Activated T-helper 1 cell treated with Interleukin-2 at 50 U/mL for 16 hours (primary cell): ENCODE results near the gene HNRNPH1.

Experiments used
- DNase-seq: peaks from one replicate; pipeline ENCODE4 v3.0.0-alpha.2; 2020; ENCODE audit warnings: low read depth

HNRNPH1 gene

DNA sequence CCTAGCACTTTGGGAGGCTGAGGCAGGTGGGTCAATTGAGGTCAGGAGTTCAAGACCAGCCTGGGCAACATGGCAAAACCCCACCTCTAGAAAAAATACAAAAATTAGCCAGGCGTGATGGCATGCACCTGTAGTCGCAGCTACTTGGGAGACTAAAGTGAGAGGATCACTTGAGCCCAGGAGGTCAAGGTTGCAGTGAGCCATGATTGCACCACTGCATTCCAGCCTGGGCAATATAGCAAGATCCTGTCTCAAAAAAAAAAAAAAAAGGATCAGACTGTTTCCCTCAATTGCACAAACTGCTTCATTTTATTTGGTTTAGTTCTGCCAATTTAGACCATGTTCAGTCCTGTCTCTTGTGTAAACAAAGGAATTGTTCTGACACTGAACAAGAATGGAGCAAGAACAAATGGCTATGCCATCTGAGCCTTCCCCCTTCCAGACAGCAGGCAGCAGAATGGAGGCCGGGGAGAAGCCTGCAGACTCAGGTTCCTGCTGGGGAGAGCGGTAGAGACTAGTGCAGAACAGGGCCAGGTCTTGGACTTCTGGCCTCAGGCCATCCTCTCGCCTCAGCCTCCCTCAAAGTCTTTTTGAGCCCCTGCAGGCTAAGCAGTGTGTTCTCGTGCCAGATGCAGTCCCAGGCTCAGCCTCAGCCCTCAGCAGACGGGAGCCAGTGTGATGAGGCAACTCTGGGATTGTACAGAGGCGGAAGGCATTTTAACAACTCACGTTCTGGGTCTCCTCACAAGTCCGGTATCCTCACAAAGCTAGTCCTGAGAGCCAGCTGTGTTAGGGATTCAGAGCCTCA, 18.2 kb downstream of the HNRNPH1 start:
- no peak for DNase-seq

DNA sequence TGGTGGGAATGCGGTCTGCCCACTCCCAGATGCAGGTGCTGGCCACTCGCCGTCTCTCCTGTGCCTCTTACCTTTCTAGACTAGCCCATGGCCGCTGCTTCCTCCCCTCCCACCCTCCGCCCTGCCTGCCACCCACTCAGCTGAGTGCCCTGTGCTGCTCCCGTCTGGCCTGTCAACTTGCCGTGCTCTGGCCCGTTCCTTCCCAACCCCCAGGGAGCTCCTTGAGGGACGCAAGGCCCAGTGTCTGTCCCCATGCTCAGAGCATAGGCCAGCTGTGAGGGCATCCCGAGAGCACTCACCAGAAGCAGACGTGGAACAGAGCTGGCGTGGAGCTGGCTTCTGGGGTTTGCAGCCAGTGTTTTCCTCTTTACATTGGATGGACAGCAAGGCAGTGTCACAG, 20.2 kb downstream of the HNRNPH1 start:
- no peak for DNase-seq

DNA sequence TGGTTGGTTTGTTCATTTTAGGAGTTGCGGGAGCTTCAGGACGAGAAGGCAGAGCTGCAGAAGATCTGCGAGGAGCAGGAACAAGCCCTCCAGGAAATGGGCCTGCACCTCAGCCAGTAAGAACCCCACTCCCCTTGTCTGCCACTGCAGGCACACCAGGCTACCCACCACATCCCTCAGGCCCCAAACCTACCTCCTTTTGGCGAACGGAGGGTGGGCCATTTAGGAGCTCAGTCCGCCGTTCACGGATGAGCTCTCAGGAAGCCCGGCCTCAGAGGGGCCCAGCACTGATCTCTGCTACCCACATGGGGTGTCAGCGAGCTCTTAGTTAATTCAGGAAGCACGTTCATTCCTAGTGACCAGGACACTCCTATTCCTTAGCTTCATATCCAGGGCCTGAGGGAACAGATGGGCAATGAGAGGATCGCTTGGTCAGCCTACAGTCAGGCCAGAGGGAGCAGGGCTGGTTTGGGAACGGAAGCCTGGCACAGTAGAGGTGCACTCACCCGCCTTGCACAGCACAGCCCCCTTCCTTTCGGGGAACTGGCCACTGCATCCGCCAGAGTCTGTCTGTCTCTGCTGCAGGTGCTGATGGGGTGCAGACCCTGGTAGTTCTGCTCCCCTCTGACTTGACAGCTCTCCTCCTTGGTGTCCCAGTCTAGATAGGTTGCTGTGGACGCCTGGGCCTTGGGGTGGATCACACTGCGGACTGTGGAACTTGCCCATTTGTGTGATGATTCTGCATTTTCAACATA, 21.4 kb downstream of the HNRNPH1 start:
- no peak for DNase-seq

DNA sequence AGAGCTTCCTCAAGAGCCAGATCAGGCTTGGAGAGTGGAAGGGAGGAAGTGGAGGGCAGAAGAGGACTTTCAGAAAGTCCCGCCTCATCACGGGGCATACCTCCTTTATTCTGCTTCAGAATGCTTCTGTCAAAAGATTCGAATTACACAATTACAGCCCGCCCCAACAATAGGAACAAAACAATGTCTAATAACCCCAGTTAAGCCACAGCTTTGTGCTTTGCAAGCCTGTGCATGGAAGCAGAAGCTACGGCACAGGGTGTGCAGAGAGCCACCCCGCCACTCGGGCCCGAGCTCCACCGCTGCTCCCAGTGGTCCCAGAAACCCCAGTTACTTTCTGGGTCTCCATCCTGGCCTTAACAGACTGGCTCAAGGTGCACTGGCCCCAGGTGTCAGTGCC, 23.5 kb downstream of the HNRNPH1 start:
- DNase-seq: no peak

DNA sequence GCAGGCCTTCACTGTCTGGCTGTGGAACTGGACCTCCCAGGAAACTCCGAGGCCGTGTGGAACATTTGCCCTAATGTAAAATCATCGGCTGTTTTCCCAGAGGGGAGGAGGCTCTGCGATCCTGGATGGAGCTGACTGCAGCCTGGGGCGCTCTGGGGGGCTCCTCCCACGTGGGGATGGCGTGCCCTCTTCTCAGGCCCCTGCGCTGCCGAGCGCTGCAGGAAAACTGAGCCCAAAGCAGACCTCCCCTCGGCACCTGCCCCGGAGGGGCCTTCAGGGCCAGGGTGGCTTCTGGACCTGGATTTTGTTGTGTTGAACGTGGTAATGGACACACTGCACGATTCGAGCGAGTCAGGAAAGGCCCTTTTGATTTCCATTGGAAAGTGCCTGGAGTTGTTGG, 23.9 kb downstream of the HNRNPH1 start:
- no peak for DNase-seq

DNA sequence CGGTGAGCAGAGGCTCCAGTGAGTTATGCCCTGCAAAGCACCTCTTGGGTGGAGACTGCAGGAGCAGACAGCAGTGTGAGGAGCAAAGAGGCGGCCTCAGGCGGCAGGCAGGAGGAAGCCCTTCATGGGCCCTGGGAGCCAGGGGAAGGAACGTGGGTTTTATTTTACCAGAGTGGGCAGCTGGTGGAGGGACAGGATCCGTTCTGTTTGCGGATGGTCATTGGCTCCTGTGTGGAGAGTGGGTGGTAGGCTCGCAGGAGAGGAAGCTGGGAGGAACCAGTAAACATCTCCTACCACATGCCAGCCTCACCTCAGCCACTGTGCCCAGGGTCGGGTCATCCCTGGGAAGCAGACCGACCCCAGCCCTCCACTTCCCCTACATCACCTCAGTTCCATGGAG, 24.4 kb downstream of the HNRNPH1 start:
- no peak for DNase-seq

DNA sequence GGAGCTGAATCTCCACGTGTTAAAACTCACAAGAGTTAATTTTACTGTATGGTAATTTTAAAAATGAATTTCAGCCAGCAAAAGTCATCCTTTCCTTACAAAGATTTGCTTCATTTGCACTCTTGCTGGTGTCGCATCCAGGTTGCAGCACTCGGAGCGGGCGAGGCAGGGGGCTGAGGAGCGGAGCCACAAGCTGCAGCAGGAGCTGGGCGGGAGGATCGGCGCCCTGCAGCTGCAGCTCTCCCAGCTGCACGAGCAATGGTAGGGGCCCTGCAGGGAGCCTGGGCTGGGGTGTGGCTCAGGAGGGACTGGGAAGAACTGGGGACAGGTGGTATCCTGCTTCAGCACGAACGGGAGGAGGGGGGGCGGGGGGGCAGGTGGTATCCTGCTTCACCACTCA, 27.1 kb downstream of the HNRNPH1 start:
- no peak for DNase-seq

DNA sequence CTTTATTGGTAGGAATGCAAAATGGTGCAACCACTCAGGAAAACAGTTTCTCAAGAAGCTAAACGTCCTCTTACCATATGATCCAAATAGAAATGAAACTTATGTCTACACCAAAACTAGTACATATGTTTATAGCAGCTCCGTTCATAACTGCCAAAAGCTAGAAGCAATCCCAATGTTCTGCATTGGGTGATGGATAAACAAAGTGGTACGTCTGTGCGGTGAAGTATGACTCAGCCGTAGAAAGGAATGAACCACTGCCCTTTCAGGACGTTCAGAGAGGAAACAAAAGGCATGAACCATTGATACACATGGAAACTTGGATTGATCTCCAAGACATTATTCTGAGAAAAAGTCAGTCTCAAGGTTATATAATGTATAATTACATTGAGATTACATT, 27.6 kb downstream of the HNRNPH1 start:
- no peak for DNase-seq

DNA sequence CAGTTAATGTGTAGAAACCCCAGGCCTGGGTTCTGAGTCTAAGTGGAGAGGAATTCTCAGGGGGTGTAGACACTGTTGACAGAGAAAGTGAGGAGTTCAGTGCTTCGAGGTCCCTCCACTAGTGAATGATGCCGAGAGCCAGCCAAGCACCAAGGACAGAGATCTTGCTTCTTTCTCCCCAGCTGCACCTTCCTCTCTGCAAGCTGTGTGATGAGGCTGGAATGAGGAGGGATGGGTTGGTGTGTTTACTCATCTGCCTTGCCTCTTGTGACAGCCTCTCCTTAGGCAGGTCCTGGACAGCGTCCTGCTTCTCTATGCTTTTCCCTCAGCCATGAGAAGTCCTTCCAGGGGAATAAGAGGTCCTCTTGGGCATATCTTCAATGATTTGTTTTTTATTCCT, 35.3 kb downstream of the HNRNPH1 start:
- DNase-seq: no peak

DNA sequence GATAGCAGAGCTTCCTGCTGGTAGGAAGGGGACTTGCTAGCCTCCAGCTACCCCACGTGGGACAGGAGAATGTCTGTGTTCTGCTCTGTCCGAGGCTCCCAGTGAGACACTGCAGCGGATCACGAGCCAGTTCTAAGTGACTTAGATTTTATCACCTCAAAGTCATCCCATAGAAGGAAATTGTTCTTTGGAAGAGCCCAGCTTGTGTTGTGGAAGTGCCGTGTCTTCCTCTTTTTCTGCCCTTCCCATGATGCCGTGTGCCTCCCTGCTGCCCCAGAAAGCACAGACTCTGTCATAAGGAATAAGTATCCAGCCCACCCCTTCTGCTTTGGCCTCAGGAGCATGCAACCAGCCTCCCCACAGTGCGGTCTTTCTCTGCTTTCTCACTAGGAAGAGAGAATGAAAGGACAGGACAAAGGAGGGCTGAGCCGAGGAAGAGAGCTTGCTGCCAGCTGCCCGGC, 37.5 kb downstream of the HNRNPH1 start:
- no peak for DNase-seq

DNA sequence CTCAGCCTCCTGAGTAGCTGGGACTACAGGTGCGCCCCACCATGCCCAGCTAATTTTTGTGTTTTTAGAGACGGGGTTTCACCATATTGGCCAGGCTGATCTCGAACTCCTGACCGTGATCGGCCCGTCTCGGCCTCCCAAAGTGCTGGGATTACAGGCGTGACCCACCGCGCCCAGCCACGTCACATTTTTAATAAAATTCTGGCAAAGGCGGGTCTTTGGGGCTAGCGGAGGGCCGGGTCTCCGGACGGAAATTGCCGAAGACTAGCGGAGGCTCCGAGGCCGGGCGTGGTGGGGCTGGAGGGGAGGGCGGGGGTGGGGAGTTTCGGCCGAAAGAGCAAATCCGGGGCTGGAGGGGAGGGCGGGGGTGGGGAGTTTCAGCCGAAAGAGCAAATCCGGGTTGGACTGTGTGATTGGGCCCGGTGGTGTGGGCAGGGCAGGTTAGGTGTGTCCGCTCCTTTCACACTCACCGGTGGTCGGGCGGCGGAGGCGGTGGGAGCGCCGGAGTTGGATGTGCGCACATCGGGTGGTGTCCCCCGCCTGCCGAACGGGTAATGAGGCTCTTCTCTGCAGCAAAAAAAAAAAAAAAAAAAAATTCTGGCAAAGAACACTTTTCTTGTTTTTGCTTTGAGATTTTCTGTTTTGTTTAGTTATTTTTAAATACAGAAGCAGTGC, 46.0 kb downstream of the HNRNPH1 start:
- DNase-seq: no peak

DNA sequence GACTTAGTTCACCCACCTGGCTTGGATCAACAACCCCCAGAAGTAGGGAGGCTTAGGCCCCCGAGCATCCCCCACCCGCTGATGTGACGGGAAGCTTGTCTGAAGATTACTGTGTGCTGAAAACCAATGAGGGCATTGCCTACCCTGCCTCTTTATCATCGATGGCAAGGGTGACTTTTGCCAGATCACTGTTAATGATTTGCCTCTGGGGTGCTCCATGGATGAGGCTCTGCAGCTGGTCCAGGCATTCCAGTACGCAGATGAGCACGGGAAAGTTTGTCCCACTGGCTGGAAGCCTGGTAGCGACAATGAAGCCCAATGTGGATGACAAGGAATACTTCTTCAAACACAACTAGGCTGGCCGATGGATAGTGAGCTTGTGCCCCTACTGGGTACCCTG, 51.1 kb downstream of the HNRNPH1 start:
- no peak for DNase-seq

DNA sequence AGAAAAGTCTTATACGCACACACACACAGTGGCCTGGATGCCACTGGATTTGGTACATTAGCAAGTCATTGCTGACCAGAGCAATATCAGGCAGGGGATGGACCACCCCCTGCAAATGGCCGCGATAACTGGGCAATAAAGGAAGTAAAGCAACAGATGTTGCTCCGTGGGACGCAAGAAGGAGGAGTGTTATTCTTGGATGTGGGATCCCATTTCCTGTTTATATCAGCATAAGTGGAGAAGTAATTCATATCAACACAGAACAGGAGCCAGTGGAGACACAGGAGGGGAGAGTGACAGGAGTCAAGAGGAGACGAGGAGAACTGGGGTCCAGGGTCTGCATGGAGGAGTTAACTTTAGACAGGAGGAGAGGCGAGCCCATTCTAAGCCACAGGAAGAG, 54.8 kb downstream of the HNRNPH1 start:
- no peak for DNase-seq

DNA sequence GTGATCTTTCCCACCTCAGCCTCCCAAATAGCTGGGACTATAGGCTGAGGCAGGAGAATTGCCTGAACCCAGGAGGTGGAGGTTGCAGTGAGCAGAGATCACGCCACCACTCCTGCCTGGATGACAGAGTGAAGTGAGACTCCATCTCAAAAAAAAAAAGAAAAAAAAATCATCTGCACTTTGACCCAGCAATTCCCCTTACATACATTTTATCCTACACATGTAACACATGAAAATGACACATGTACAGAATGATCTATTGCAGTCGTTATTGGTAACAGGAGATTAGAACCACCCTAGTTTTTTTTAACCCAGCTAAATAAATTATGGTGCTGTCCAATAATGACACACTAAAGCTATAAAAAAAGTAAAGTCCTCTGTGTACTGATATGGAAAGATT, 58.9 kb downstream of the HNRNPH1 start:
- no peak for DNase-seq
